NCI-H345 treated with DMSO at 0.1 percent for 48 hours (cell line): ENCODE results near the gene CPSF3.

Experiments used
- DNase-seq: peaks from one replicate; lab custom pipeline; 2025; ENCODE audit not compliant: unreplicated experiment; lab: John Stamatoyannopoulos, UW

The CPSF3 gene

GRCh38 chr2:9423100-9423921 lies at the start of gene CPSF3, which contains the start of gene ITGB1BP1:
Gene CPSF3, plus strand, starts transcription at chr2:9423654. Its CDS starts 120 bp downstream, at chr2:9423774.
Gene ITGB1BP1, minus strand, starts transcription at chr2:9423528. Its CDS starts 4,831 bp downstream, at chr2:9418697.
- peak; percentile 99 for DNase-seq

- DNase-seq, result no peak
These were observed 49.3 kb upstream of the CPSF3 start for GRCh38 chr2:9374071-9374730.

- DNase-seq, result no peak
These were observed 47.5 kb upstream of the CPSF3 start for GRCh38 chr2:9375857-9376428.

- no peak for DNase-seq
These were observed 45.9 kb upstream of the CPSF3 start for GRCh38 chr2:9377461-9378097.

- DNase-seq, result no peak
These were observed 44.7 kb upstream of the CPSF3 start for GRCh38 chr2:9378433-9379390.

- no peak for DNase-seq
These were observed 44.1 kb upstream of the CPSF3 start for GRCh38 chr2:9379391-9379755.

GRCh38 chr2:9380702-9381628 lies 42.5 kb upstream of the CPSF3 start:
- DNase-seq, result no peak

GRCh38 chr2:9382604-9383235 lies 40.7 kb upstream of the CPSF3 start:
- DNase-seq, result no peak

- DNase-seq, result no peak
These were observed 38.9 kb upstream of the CPSF3 start for GRCh38 chr2:9384521-9384920.

GRCh38 chr2:9385841-9386240 lies 37.6 kb upstream of the CPSF3 start:
- no peak for DNase-seq

GRCh38 chr2:9388199-9388681 lies 35.2 kb upstream of the CPSF3 start:
- no peak for DNase-seq

- DNase-seq, result no peak
These were observed 34.2 kb upstream of the CPSF3 start for GRCh38 chr2:9388950-9389911.

GRCh38 chr2:9390151-9390850 lies 33.2 kb upstream of the CPSF3 start:
- no peak for DNase-seq

- DNase-seq, result no peak
These were observed 32.5 kb upstream of the CPSF3 start for GRCh38 chr2:9390991-9391390.

GRCh38 chr2:9391961-9392720 lies 31.3 kb upstream of the CPSF3 start:
- DNase-seq, result no peak
